Left ventricle myocardium superior (tissue), 1 donor: ENCODE data around the gene NETO2. TPM values are rescaled to one million over a fixed set of nuclear protein-coding genes. Genes with fewer than 3 reads are reported as not detected.
"Not testable (repeated sequence)": the region's sequence is repeated elsewhere in the genome, so short reads cannot be mapped to it uniquely, and the experiment has no call there.

Experiments used
- ATAC-seq: fragments of 200-7000 bp; cut with Tn5 transposase; one replicate; pipeline ENCODE4 v1.9.1; 2020; ENCODE audit warnings: mild to moderate bottlenecking, moderate library complexity
- DNase-seq: peaks from one replicate; pipeline ENCODE4 v3.0.0-alpha.2; 2020
- intact Hi-C: fragments of 100-400 bp; cut with micrococcal nuclease; formaldehyde crosslinking; loops from one replicate; pipeline ENCODE4 v1.11.0; 2022
- total RNA-seq: library from RNA; stranded (reverse); fragmentation: NEBNext Ultra II Directional; extraction: Animal tissue kit (Norgen Biotek cat#: 25700); gene quantifications from one replicate; pipeline ENCODE4 v1.2.1, GENCODE V29; 2021
- donor health status: DM: no; HTN: yes; CAD: no; lungs with severe emphysema.

NETO2 gene
- total RNA-seq, 1 donor from 2014 or later: 2.3 TPM

GRCh38 chr16:47139561-47140185 is 4.1 kb downstream of the NETO2 start:
- intact Hi-C loops: loop anchor here (5.0 to 10.0 kb wide), 2 partner anchors 915 to 1018 kb away; partner anchors contain the start of gene ABCC12
- ATAC-seq (no peak), DNase-seq (no peak)

- DNase-seq, intact Hi-C loops, ATAC-seq: not testable (repeated sequence)
Observed at GRCh38 chr16:47137925-47138324, 5.8 kb downstream of the NETO2 start.

GRCh38 chr16:47136099-47136842 is 7.5 kb downstream of the NETO2 start:
- ATAC-seq: no peak
- intact Hi-C loops: no loop called here
- DNase-seq: no peak

GRCh38 chr16:47134550-47134949 is 9.2 kb downstream of the NETO2 start:
- ATAC-seq: no peak
- intact Hi-C loops: no loop called here
- no peak for DNase-seq

GRCh38 chr16:47132308-47132707 is 11.4 kb downstream of the NETO2 start:
- intact Hi-C loops: no loop called here

GRCh38 chr16:47129755-47130435 is 13.8 kb downstream of the NETO2 start:
- intact Hi-C loops: no loop called here
- ATAC-seq (no peak), DNase-seq (no peak)

More at GRCh38 chr16:47132308-47132707, 11.4 kb downstream of the NETO2 start:
- ATAC-seq: no peak
- DNase-seq: no peak

GRCh38 chr16:47127541-47127940 is 16.2 kb downstream of the NETO2 start:
- no peak for DNase-seq
- intact Hi-C loops: no loop called here
- ATAC-seq: no peak

GRCh38 chr16:47125757-47126156 is 18.0 kb downstream of the NETO2 start:
- intact Hi-C loops: no loop called here
- ATAC-seq: no peak
- DNase-seq: no peak

GRCh38 chr16:47113130-47113529 is 30.6 kb downstream of the NETO2 start:
- DNase-seq (no peak), ATAC-seq (no peak)
- intact Hi-C loops: no loop called here

GRCh38 chr16:47110939-47111338 is 32.8 kb downstream of the NETO2 start:
- ATAC-seq (no peak), DNase-seq (no peak)
- intact Hi-C loops: no loop called here

- DNase-seq: no peak
- intact Hi-C loops: no loop called here
- no peak for ATAC-seq
Observed at GRCh38 chr16:47109361-47109760, 34.4 kb downstream of the NETO2 start.

- intact Hi-C loops, ATAC-seq: not testable (repeated sequence)
Observed at GRCh38 chr16:47102921-47103320, 40.8 kb downstream of the NETO2 start.

GRCh38 chr16:47097154-47097553 is 46.6 kb downstream of the NETO2 start:
- ATAC-seq, intact Hi-C loops, DNase-seq: not testable (repeated sequence)

More at GRCh38 chr16:47102921-47103320, 40.8 kb downstream of the NETO2 start:
- not testable (repeated sequence) for DNase-seq

GRCh38 chr16:47096297-47096696 is 47.4 kb downstream of the NETO2 start:
- intact Hi-C loops: no loop called here
- ATAC-seq (no peak), DNase-seq (no peak)

- ATAC-seq (no peak), DNase-seq (no peak)
- intact Hi-C loops: no loop called here
Observed at GRCh38 chr16:47084198-47084597, 59.5 kb downstream of the NETO2 start.

- ATAC-seq: no peak
- DNase-seq: no peak
- intact Hi-C loops: no loop called here
Observed at GRCh38 chr16:47082099-47082865, 61.5 kb downstream of the NETO2 start.

GRCh38 chr16:47081115-47081514 is 62.6 kb downstream of the NETO2 start:
- no peak for ATAC-seq
- DNase-seq: no peak
- intact Hi-C loops: no loop called here

GRCh38 chr16:47079860-47080259 is 63.9 kb downstream of the NETO2 start:
- intact Hi-C loops: no loop called here
- ATAC-seq (no peak), DNase-seq (no peak)
